ENCODE results near the gene CHST11.

CHST11 gene

GRCh38 chr12:104579718-104580495 is 123.2 kb downstream of the CHST11 start:
- FAIRE-seq (no peak), DNase-seq (ENCODE audit: insufficient read length, low spot score) (no peak)
- no peak for TF ChIP-seq SPI1 (IDR thresholded peaks at IDR 0.05; ENCODE audit: low read depth, low read length)
- TF ChIP-seq POLR2A (IDR thresholded peaks at IDR 0.05; ENCODE audit: low read depth, low read length), result no peak
- no peak for TF ChIP-seq PAX5 (IDR thresholded peaks at IDR 0.05; ENCODE audit: insufficient read depth, low read length, severe bottlenecking)
- no peak for TF ChIP-seq POLR2AphosphoS5 (IDR thresholded peaks at IDR 0.05; ENCODE audit: low read depth, low read length)
- no peak for TF ChIP-seq TAF1 (IDR thresholded peaks at IDR 0.05; ENCODE audit: low read depth, low read length)
- no peak for TF ChIP-seq POU2F2 (IDR thresholded peaks at IDR 0.05; ENCODE audit: low read depth, low read length)

DNA sequence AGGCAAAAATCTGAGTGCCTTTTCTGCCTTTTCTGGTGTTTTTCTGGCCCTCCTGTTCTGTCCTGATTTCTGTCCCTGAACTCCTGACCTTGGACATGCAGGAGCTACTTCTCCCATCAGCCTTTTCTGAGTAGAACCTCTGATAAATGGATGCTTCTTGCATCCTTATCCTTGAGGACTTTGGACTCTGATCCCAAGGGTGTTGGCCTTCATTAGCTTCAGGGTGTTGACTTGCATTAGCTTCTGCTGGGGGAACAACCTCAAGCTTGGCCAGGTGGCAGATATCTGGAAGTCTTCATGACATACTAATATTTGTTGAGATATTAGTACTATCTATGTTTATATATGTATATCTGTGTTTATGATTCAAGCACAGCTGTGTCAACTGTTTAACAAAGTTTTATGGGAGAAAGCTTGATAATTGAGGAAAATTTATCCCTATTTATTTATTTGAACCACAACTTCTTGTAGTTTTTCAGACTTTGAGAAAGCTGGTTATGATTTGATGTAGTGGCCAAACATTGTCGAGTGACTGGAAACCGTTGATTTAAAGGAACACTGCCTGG is 124.3 kb downstream of the CHST11 start:
- TF ChIP-seq POU2F2 (IDR thresholded peaks at IDR 0.05; ENCODE audit: low read depth, low read length) (no peak), TAF1 (IDR thresholded peaks at IDR 0.05; ENCODE audit: low read depth, low read length) (no peak), PAX5 (IDR thresholded peaks at IDR 0.05; ENCODE audit: insufficient read depth, low read length, severe bottlenecking) (no peak), POLR2A (IDR thresholded peaks at IDR 0.05; ENCODE audit: low read depth, low read length) (no peak)
- FAIRE-seq (no peak), DNase-seq (ENCODE audit: insufficient read length, low spot score) (no peak)

DNA sequence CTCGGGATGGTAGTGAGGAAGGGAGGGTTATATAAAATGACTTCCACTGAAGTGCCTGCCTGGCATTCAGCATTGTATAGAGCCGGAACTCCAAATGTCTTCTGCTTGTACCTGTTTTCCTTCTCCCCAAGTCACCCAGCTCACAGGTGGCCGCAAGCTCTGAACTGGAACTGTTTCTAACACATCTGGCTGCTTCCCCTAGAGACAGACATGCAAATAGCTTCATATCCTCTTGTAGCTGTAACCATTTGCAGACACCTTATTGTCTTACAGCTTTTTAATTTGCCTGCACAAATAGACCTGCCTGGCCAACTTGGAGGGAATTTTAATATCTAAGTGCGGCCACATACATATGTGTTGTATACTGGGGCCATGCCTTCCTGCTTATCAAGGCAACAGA is 126.0 kb downstream of the CHST11 start:
- TF ChIP-seq POLR2A (IDR thresholded peaks at IDR 0.05; ENCODE audit: low read depth, low read length), result no peak
- peak; percentile 51 for TF ChIP-seq PAX5 (IDR thresholded peaks at IDR 0.05; ENCODE audit: insufficient read depth, low read length, severe bottlenecking)
- peak; percentile 97 for TF ChIP-seq POU2F2 (IDR thresholded peaks at IDR 0.05; ENCODE audit: low read depth, low read length)
- peak; percentile 44 for TF ChIP-seq SPI1 (IDR thresholded peaks at IDR 0.05; ENCODE audit: low read depth, low read length)

GRCh38 chr12:104583301-104583700 is 126.6 kb downstream of the CHST11 start:
- FAIRE-seq (no peak), DNase-seq (ENCODE audit: insufficient read length, low spot score) (no peak)
- TF ChIP-seq POU2F2 (IDR thresholded peaks at IDR 0.05; ENCODE audit: low read depth, low read length), result peak; percentile 44; the same call in 1 of the 2 replicates
- no peak for TF ChIP-seq POLR2A (IDR thresholded peaks at IDR 0.05; ENCODE audit: low read depth, low read length)

More for the DNA sequence above, 126.0 kb downstream of the CHST11 start:
- FAIRE-seq (peak; percentile 88), DNase-seq (ENCODE audit: insufficient read length, low spot score) (peak; percentile 50)

GRCh38 chr12:104585448-104586055 is 128.8 kb downstream of the CHST11 start:
- TF ChIP-seq POLR2AphosphoS5 (IDR thresholded peaks at IDR 0.05; ENCODE audit: low read depth, low read length), result no peak
- no peak for TF ChIP-seq TAF1 (IDR thresholded peaks at IDR 0.05; ENCODE audit: low read depth, low read length)
- TF ChIP-seq POU2F2 (IDR thresholded peaks at IDR 0.05; ENCODE audit: low read depth, low read length), result no peak
- no peak for TF ChIP-seq POLR2A (IDR thresholded peaks at IDR 0.05; ENCODE audit: low read depth, low read length)
- TF ChIP-seq SPI1 (IDR thresholded peaks at IDR 0.05; ENCODE audit: low read depth, low read length), result no peak
- no peak for TF ChIP-seq PAX5 (IDR thresholded peaks at IDR 0.05; ENCODE audit: insufficient read depth, low read length, severe bottlenecking)
- FAIRE-seq, result no peak

DNA sequence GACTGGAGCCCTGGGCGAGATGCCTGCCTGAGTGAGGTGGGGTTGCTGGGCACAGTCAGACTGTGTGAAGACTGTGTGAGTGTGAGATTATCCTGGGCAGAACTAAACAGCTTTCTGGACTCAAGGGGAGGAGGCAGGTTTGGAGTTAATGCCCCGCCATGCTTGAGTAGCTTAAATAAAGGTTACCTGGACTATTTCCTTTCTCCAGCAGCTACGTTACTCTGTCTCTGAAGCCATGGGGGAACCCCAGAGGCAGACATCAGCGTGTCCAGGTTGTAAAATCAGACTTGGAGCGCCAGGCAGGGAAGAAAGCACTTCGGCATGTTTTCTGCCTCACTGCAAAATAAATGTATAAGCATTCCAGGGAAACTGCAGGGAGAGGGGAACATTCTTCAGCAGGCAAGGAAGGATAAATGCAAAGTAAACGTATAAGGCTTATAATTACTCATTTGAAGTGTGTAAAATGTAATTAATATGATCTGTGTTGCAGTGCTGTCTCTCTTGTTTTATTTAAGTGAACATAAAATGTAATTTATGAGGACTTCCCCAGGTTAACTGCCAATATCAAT is 129.7 kb downstream of the CHST11 start:
- FAIRE-seq (no peak), DNase-seq (ENCODE audit: insufficient read length, low spot score) (no peak)
- TF ChIP-seq TAF1 (IDR thresholded peaks at IDR 0.05; ENCODE audit: low read depth, low read length) (no peak), POU2F2 (IDR thresholded peaks at IDR 0.05; ENCODE audit: low read depth, low read length) (no peak), POLR2AphosphoS5 (IDR thresholded peaks at IDR 0.05; ENCODE audit: low read depth, low read length) (no peak), SPI1 (IDR thresholded peaks at IDR 0.05; ENCODE audit: low read depth, low read length) (no peak)

More at GRCh38 chr12:104585448-104586055, 128.8 kb downstream of the CHST11 start:
- no peak for DNase-seq (ENCODE audit: insufficient read length, low spot score)

DNA sequence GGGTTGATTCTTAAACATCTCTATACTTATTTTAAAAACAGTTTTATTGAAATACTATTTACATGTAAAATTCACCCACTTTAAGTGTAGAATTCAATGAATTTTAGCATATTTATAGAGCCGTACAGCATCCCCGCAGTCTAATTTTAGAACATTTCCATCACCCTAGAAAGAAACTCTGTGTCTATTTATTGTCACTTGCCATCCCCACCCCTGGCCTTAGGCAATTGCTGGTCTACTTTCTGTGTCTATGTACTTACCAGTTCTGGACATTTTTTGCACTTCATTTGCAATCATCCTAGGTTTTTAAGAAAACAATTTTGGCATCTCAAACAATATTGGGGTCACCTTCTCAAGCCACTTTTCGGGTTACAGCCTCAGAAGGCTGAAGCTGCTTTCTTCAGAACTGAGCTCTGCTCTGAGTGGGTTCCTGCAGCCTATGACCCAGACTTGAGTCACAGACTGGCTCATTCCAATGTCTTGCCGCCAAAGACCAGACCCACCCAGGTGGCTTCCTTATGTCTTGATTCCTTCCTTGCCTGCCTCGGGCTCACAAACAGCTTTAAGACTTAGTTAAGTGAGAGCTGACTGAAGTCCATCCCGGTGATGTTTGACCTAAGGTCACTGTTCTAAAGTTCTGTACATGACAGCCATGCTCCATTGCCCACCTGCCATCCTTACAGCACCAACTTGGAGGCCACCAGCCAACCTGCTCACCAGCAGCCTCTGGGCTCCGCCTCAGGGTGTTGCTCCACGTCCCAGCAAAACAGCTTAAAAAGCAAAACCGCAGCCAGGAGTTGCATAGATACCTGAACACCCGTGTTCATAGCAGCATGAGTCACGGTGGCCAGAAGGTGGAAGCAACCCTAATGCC is 131.5 kb downstream of the CHST11 start:
- TF ChIP-seq SPI1 (IDR thresholded peaks at IDR 0.05; ENCODE audit: low read depth, low read length) (no peak), POLR2AphosphoS5 (IDR thresholded peaks at IDR 0.05; ENCODE audit: low read depth, low read length) (no peak), TAF1 (IDR thresholded peaks at IDR 0.05; ENCODE audit: low read depth, low read length) (no peak), PAX5 (IDR thresholded peaks at IDR 0.05; ENCODE audit: insufficient read depth, low read length, severe bottlenecking) (no peak), POU2F2 (IDR thresholded peaks at IDR 0.05; ENCODE audit: low read depth, low read length) (no peak), POLR2A (IDR thresholded peaks at IDR 0.05; ENCODE audit: low read depth, low read length) (no peak)
- FAIRE-seq, result peak; percentile 23
- DNase-seq (ENCODE audit: insufficient read length, low spot score), result no peak

- FAIRE-seq (no peak), DNase-seq (ENCODE audit: insufficient read length, low spot score) (no peak)
- TF ChIP-seq POLR2A (IDR thresholded peaks at IDR 0.05; ENCODE audit: low read depth, low read length) (no peak), TAF1 (IDR thresholded peaks at IDR 0.05; ENCODE audit: low read depth, low read length) (no peak), POLR2AphosphoS5 (IDR thresholded peaks at IDR 0.05; ENCODE audit: low read depth, low read length) (no peak), POU2F2 (IDR thresholded peaks at IDR 0.05; ENCODE audit: low read depth, low read length) (no peak), PAX5 (IDR thresholded peaks at IDR 0.05; ENCODE audit: insufficient read depth, low read length, severe bottlenecking) (no peak), SPI1 (IDR thresholded peaks at IDR 0.05; ENCODE audit: low read depth, low read length) (no peak)
Measured at GRCh38 chr12:104588921-104589590, 132.3 kb downstream of the CHST11 start.
